Suppressor macrophage (primary cell): ENCODE results near the gene LEFTY2.
"Not testable (repeated sequence)": the region's sequence is repeated elsewhere in the genome, so short reads cannot be mapped to it uniquely, and the experiment has no call there.

Source experiments
- DNase-seq, 4 experiments: peaks; one replicate each; pipeline ENCODE4 v3.0.0-alpha.2; 2020 to 2022

LEFTY2 gene

GRCh38 chr1:225929462-225929861 lies 11.6 kb downstream of the LEFTY2 start:
- DNase-seq = not testable (repeated sequence)

GRCh38 chr1:225928186-225929175 lies 12.5 kb downstream of the LEFTY2 start:
- no peak for DNase-seq

- DNase-seq = no peak
These were observed 14.4 kb downstream of the LEFTY2 start for GRCh38 chr1:225926551-225927113.

GRCh38 chr1:225923692-225924555 lies 17.1 kb downstream of the LEFTY2 start, which contains the start of gene PYCR2:
Gene PYCR2, minus strand, starts transcription at chr1:225924250. Its CDS starts 140 bp downstream, at chr1:225924110.
- DNase-seq = peak; percentile 98 to 99 (median 98)

- DNase-seq = peak in 3 of 4 experiments; percentile 23 to 61 (median 41)
These were observed 17.7 kb downstream of the LEFTY2 start for GRCh38 chr1:225923381-225923691.

GRCh38 chr1:225921734-225922709 lies 19.0 kb downstream of the LEFTY2 start:
- no peak for DNase-seq

GRCh38 chr1:225919906-225920305 lies 21.1 kb downstream of the LEFTY2 start:
- peak; percentile 51 to 83 (median 70) for DNase-seq

GRCh38 chr1:225918280-225918679 lies 22.7 kb downstream of the LEFTY2 start:
- no peak for DNase-seq

GRCh38 chr1:225917536-225917935 lies 23.5 kb downstream of the LEFTY2 start:
- DNase-seq = no peak

GRCh38 chr1:225917101-225917500 lies 23.9 kb downstream of the LEFTY2 start:
- no peak for DNase-seq

- no peak for DNase-seq
These were observed 25.5 kb downstream of the LEFTY2 start for GRCh38 chr1:225915538-225915991.

- DNase-seq = no peak
These were observed 26.1 kb downstream of the LEFTY2 start for GRCh38 chr1:225914947-225915346.

- no peak for DNase-seq
These were observed 26.6 kb downstream of the LEFTY2 start for GRCh38 chr1:225914391-225914790.

- DNase-seq = peak; percentile 63 to 85 (median 76)
These were observed 29.6 kb downstream of the LEFTY2 start for GRCh38 chr1:225911191-225912130.

GRCh38 chr1:225909477-225909876 lies 31.5 kb downstream of the LEFTY2 start:
- DNase-seq = no peak

GRCh38 chr1:225908773-225909172 lies 32.2 kb downstream of the LEFTY2 start:
- DNase-seq = no peak

GRCh38 chr1:225908013-225908640 lies 32.9 kb downstream of the LEFTY2 start:
- no peak for DNase-seq

- no peak for DNase-seq
These were observed 33.7 kb downstream of the LEFTY2 start for GRCh38 chr1:225907341-225907740.

- DNase-seq = no peak
These were observed 34.6 kb downstream of the LEFTY2 start for GRCh38 chr1:225906467-225906866.

- DNase-seq = no peak
These were observed 37.4 kb downstream of the LEFTY2 start for GRCh38 chr1:225903623-225904022.
